ENCODE data around the gene PER2. TPM values are rescaled to one million over a fixed set of nuclear protein-coding genes. Genes with fewer than 3 reads are reported as not detected.

Gene PER2
- total RNA-seq, 4 donors from 2014 or later = 24.3 to 105 (median 85.9) TPM

DNA sequence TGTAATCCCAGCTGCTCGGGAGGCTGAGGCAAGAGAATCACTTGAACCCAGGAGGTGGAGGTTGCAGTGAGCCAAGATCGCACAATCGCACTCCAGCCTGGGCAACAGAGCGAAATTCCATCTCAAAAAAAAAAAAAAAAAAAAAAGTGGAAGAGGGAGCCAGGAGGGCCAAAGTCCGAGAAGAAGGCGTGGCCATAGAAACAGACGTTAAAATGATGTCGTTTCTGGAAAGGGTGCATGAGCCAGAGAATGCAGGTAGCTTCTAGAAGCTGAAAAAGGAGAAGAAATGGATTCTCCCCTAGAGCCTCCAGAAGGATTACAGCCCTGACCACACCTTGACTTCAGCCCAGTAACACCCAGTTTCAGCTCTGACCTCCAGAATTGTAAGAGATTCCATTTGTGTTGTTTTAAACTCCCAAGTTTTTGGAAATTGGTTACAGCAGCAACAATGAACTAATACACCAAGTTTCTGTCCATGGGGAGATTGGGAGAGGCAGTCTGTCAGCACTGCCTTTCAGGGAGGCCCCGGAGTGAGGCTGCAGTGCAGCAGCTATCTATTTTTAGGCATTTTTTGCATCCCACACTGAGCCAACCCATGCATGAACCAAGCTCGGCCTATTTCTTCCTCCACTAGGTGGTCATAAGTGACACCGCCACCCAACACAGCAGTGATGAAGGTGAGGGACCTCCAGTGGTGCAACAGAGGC is 17.7 kb upstream of the PER2 start:
- WGBS = 91% methylated on average over 11 of the region's 11 CpGs
- no peak for TF ChIP-seq EP300 (IDR thresholded peaks at IDR 0.05)
- no peak for TF ChIP-seq CTCF (IDR thresholded peaks at IDR 0.05)
- no peak for TF ChIP-seq POLR2A (IDR thresholded peaks at IDR 0.05)
- no peak for TF ChIP-seq POLR2AphosphoS5 (IDR thresholded peaks at IDR 0.05)
- H3K27ac ChIP-seq = no peak overlapping the region

DNA sequence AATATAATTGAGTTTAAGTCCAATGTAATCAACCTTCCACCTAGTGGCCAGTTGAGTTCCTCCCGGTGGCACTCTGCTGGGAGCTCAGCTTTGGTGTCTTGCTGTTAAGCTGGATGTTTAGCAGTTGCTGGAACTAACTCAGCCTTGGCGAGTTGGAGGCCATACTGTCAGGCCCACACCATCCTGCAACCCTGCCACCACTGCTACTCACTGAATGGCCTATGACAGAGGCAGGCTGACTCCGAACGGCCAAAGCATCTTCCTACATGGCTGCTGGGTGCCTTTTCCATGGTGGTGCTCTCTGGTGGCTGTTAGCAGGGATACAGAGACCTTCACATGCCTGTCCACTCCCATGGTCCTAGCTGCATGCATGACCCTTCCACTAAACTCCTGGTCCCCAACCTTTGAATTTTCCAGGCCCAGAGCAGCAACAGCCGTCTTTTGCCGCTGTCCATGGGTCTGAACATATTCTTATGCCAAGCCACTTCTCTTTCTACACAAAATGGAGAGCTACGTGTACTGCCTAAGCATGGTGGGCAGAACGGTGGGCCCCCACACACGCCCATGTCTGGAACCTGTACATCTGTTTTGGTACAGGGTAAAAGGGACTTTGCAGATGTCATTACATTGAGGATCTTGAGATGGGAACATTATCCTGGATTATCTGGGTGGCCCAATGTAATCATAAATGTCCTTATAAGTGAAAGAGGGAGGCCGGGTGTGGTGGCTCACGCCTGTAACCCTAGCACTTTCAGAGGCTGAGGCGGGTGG is 16.9 kb upstream of the PER2 start:
- DNase-seq (ENCODE audit: low spot score in 2 of 2) = peak in 1 of 2 donors; percentile 43
- Histone ChIP-seq H3K27me3 (no peaks in the 10 kb centered on the region), H3K9me3 (no peaks in the 10 kb centered on the region), H3K27ac (no peak overlapping the region), H3K4me1 (peaks cover 2% of the 10 kb centered on the region), H3K4me3 (no peak overlapping the region), H3K36me3 (no peaks in the 10 kb centered on the region)
- no peak for TF ChIP-seq EP300 (IDR thresholded peaks at IDR 0.05)
- no peak for TF ChIP-seq POLR2A (IDR thresholded peaks at IDR 0.05)
- no peak for TF ChIP-seq CTCF (IDR thresholded peaks at IDR 0.05)
- no peak for TF ChIP-seq POLR2AphosphoS5 (IDR thresholded peaks at IDR 0.05)
- 93% methylated on average over 12 of the region's 12 CpGs for WGBS

More for the DNA sequence above, 17.7 kb upstream of the PER2 start:
- no peaks in the 10 kb centered on the region for H3K36me3 ChIP-seq
- H3K27me3 ChIP-seq = no peaks in the 10 kb centered on the region
- H3K9me3 ChIP-seq = no peaks in the 10 kb centered on the region
- DNase-seq (ENCODE audit: low spot score in 2 of 2) = peak in 1 of 2 donors; percentile 17
- H3K4me1 ChIP-seq = no peaks in the 10 kb centered on the region
- no peak overlapping the region for H3K4me3 ChIP-seq

DNA sequence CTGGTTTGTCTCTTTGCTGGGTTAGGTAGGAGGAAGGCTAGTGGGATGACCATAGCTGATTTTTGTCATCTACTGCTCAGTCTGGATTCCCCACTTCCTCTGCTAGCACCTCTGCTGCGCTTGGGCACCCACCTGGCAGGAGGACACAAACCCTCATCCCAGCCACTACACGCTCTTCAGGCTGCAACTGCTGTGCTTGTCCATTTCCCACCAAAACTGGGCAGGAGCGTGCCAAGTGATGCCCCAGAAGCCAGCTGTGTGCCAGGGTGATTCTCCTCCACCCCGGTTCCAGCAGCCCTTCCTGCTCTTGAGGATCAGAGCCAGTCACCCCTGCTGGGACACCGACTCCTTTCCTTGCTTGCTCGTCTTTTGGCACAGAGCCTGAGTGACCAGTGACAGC is 15.7 kb upstream of the PER2 start:
- Histone ChIP-seq H3K4me3 (no peak overlapping the region), H3K9me3 (no peaks in the 10 kb centered on the region), H3K36me3 (no peaks in the 10 kb centered on the region), H3K4me1 (peaks cover 10% of the 10 kb centered on the region), H3K27ac (no peak overlapping the region), H3K27me3 (no peaks in the 10 kb centered on the region)
- TF ChIP-seq POLR2A (IDR thresholded peaks at IDR 0.05) (no peak), CTCF (IDR thresholded peaks at IDR 0.05) (no peak), EP300 (IDR thresholded peaks at IDR 0.05) (no peak), POLR2AphosphoS5 (IDR thresholded peaks at IDR 0.05) (no peak)
- peak in 1 of 2 donors; percentile 40 for DNase-seq (ENCODE audit: low spot score in 2 of 2)
- 91% methylated on average over 6 of the region's 6 CpGs for WGBS

GRCh38 chr2:238302751-238303150 is 14.3 kb upstream of the PER2 start:
- Histone ChIP-seq H3K9me3 (no peaks in the 10 kb centered on the region), H3K4me1 (peaks cover 10% of the 10 kb centered on the region), H3K4me3 (no peak overlapping the region), H3K27me3 (no peaks in the 10 kb centered on the region), H3K27ac (no peak overlapping the region), H3K36me3 (no peaks in the 10 kb centered on the region)
- DNase-seq (ENCODE audit: low spot score in 2 of 2) = peak in 1 of 2 donors; percentile 47
- WGBS = 87% methylated on average over 5 of the region's 9 CpGs
- no peak for TF ChIP-seq POLR2A (IDR thresholded peaks at IDR 0.05)
- no peak for TF ChIP-seq EP300 (IDR thresholded peaks at IDR 0.05)
- no peak for TF ChIP-seq CTCF (IDR thresholded peaks at IDR 0.05)
- no peak for TF ChIP-seq POLR2AphosphoS5 (IDR thresholded peaks at IDR 0.05)

DNA sequence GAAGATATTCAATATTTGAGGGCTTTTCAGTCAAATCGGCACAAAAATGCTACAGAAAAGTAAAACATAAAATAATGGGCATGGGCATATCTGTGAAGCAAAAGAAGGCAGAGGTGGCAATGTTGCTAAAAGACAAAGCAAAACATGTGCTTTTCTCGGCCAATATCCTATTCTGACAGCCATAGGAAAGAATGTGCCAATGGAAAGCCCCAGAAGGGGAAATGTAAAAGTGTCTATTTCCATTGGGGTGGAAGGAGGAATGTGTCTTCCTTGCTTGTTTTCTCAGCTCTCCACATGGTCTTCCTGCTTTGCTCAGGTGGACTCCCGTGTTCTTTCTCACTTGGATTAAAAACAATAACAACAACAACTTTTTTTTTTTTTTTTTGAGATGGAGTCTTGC is 13.7 kb upstream of the PER2 start:
- no peak for DNase-seq (ENCODE audit: low spot score in 2 of 2)
- 63% methylated on average over 3 of the region's 3 CpGs for WGBS
- H3K9me3 ChIP-seq = no peaks in the 10 kb centered on the region
- H3K36me3 ChIP-seq = no peaks in the 10 kb centered on the region
- H3K27me3 ChIP-seq = no peaks in the 10 kb centered on the region
- TF ChIP-seq EP300 (IDR thresholded peaks at IDR 0.05) (no peak), POLR2AphosphoS5 (IDR thresholded peaks at IDR 0.05) (no peak), POLR2A (IDR thresholded peaks at IDR 0.05) (no peak), CTCF (IDR thresholded peaks at IDR 0.05) (no peak)
- peaks cover 10% of the 10 kb centered on the region for H3K4me1 ChIP-seq
- H3K4me3 ChIP-seq = no peak overlapping the region
- no peak overlapping the region for H3K27ac ChIP-seq
